HG02571 (cell line): Measurements from ENCODE around the gene C17orf50.

ENCODE experiments used
- ATAC-seq: cut with Tn5 transposase; IDR thresholded peaks from one replicate; pipeline ENCODE4 v1.9.1; 2021; ENCODE audit warnings: mild to moderate bottlenecking, moderate library complexity; ENCODE audit not compliant: unreplicated experiment

The C17orf50 gene

DNA sequence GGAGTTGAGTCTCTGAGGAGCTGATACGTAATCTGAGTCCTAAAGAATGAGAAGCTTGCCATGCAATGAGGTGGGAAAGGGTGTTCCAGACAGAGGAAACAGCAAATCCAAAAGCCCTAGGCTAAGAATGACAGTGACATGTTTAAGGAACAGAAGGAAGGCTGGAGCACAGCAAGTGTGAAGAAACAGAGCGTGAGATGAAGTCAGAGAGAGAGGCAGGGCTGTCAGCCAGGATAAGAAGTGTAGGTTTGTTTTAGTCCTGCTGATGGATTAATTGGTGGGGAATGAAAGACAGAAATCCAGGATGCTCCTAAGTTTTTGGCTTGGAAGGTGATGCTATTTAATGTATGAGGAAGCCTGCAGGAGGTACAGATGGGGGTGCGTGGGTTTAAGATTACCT lies 20.3 kb downstream of the C17orf50 start:
- ATAC-seq, result no peak

DNA sequence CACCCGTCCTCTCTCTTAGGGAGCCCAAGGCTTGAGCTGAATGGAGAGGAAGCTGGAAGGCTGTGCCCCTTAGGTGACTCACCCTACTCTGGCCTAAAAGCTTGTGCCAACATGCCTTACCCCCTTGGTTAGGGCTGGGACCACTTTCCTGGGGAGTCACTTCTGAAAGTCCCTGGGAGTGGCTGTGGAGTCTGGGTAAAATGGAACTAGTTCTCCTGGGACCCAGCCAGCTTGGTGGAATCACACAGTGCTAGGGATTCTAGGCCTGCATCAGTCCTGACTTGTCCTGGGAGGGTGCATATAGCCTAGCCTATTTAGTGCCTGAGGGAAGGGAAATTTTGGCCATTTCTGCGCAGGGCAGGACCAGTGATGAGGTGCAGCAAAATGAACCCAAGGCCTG lies 24.2 kb downstream of the C17orf50 start:
- no peak for ATAC-seq

- ATAC-seq, result no peak
These were observed 26.3 kb downstream of the C17orf50 start for GRCh38 chr17:35786941-35787432.

GRCh38 chr17:35788477-35789368 lies 28.0 kb downstream of the C17orf50 start:
- no peak for ATAC-seq

GRCh38 chr17:35790841-35791240 lies 30.2 kb downstream of the C17orf50 start:
- no peak for ATAC-seq

DNA sequence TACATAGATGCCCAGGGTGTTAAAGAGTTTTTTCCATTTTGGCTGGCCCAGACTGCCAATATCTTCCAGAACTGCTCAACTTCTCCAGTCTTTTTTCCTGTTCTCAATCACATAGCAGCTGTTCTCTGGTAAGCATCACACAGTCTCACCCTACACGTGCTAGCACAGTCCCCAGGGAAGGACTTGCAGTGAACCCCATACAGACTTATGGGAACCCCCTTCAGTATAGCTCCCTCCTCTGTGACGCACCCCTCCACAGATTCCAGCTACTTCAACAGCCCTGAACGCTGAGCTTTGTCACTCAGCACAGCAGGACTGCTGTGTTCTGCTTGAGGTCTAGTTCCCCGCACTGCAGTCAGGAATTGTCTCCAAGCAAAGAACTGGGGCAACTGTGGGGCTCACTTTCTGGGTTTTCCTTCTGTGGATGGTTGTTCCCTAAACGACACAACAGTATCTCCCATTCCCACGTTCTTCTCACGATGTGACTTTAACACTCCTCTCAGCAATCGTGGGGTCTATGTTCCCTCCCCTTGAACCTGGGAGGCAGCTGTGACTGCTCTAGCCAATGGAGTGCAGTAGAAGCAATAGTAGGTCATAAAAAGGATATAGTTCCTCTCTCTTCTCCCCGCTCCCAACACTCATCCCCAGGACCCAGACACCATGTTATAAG lies 31.1 kb downstream of the C17orf50 start:
- ATAC-seq, result no peak

DNA sequence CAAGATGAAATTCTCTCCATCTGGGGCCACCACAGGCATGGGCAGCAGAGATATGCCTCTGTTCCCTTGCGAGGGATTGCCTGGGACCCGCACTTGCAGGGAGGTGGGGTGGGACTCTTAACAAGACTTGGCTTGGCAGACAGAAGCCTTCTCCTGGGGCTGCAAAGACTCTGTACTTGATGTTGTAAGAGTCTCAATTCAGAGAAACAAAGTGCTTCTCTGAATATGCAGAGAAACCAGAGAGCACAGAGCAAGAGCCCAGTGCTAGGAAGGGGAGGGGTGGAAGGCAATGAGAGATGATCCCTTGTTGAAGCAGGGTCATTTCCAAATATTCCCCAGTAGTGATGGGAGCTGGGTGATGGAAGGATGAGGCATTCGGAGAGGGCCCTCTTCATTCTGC lies 32.6 kb downstream of the C17orf50 start:
- no peak for ATAC-seq

- no peak for ATAC-seq
These were observed 34.6 kb downstream of the C17orf50 start, which contains the start of gene MMP28 for GRCh38 chr17:35795007-35795870. MMP28 (minus strand) TSS chr17:35795641; CDS start chr17:35795377, 264 bp downstream.

- ATAC-seq, result no peak
These were observed 35.2 kb downstream of the C17orf50 start for GRCh38 chr17:35795871-35796265.

GRCh38 chr17:35796942-35797341 lies 36.3 kb downstream of the C17orf50 start:
- no peak for ATAC-seq

- no peak for ATAC-seq
These were observed 36.7 kb downstream of the C17orf50 start for GRCh38 chr17:35797370-35797769.

DNA sequence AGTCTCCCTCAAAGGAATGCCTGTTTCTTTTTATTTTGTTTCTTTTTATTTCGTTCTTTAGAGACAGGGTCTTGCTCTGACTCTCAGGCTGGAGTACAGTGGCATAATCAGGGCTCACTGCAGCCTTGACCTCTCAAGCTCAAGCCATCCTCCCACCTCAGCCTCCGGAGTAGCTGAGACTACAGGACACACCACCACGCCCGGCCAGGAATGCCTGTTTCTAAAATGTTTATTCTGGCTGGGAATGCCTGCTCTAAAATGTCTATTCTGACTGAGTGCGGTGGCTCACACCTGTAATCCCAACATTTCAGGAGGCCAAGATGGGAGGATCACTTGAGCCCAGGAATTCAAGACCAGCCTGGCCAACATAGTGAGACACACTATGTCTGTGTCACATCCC lies 37.2 kb downstream of the C17orf50 start:
- ATAC-seq, result no peak

GRCh38 chr17:35799942-35800341 lies 39.3 kb downstream of the C17orf50 start:
- no peak for ATAC-seq

DNA sequence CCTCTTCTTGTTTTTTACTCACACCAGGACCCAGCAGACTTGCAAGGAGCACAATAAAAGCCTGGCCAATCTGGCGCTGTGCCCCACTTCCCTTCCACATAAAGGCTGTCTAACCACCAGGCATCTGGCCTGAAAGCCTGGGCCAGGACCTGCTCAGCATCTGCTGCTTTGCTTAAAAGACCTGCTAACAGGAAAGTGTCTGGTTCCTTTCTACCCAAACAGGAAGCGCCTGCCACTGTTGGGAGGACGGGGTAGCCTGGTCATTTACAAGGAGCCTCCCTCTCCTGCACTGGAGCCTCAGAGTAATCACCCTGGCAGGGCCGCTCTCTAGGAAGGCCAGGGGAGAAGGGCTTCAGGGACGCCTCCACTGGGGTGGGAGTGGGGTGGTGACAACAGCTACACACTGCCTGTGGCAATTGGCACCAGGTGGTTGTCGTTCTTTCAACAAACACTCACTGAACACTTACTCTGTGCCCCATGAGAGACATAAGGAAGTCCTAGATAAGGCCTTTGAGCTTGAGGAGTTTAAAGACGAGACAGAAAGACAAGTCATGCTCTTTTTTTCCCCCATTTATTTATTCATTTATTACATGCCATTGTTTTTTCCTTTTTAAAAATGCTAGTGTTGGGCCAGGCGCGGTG lies 41.0 kb downstream of the C17orf50 start:
- ATAC-seq, result no peak

- no peak for ATAC-seq
These were observed 44.0 kb downstream of the C17orf50 start for GRCh38 chr17:35804658-35805192.

DNA sequence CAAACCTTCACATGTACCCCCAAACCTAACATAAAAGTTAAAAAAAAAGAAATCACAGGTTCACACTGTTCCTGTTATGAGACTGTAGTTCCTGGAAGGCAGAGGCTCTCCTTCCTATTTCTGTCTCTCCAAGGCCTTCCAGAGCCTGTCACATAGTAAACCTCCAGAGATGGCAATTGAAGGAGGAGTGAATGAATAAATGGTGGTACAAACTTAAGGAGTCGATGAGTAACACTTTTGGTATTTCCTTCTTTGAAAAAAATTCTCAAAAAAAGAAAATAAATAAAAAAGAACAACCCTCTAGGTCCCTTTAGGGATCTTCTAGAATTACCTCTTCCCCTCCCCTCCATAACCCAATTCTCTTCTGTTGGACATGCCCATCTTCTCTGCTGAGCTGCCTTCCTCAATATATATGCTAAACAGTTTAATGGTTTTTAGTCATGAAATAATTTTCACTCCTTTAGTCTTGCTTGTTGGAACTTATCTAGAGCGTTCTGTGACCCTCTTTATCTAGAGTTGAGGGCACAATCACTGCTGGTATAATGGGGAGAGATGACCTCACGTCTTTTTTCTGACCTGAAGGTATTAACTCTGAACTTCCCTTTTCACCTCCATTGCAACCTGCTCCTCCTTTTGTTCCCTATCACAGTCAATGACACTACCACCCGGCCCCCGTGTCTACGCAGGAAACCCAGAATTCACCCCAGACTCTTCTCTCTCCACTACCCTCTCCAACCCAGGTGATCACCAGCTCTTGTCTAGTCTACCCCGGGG lies 46.9 kb downstream of the C17orf50 start:
- ATAC-seq, result no peak

DNA sequence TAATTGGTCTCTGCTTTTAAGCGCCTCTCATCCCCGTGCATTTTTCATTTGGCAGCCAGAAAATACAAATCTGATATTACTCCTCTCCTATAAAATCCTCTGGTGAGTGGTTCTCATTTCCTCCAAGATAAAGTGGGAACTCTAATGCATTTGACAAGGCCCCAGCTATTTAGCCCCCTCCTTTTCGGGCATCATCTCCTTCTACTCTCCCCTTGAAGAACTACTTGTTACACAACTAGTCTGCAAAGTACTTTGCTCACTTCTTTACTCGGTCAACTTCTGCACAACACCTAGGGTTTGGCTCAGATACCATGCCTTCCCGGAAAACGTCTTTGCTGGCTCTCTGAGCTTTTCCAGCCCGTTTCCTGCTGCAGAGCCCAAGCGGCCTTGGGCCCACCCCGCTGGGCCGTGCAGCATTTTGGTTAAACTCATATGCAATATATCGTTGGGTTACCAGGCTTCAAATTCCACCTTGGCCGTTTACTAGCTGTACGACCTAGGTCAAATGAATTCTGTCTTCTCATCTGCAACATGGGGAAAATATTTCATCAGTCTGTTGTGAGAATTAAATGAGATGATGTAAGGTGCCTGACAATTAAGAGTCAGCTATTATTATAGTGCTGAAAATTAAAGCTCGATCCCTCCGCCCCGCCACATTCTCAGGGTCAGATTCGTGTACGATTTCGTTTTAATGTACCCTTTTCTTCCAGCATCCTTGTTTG lies 47.7 kb downstream of the C17orf50 start:
- ATAC-seq, result no peak

DNA sequence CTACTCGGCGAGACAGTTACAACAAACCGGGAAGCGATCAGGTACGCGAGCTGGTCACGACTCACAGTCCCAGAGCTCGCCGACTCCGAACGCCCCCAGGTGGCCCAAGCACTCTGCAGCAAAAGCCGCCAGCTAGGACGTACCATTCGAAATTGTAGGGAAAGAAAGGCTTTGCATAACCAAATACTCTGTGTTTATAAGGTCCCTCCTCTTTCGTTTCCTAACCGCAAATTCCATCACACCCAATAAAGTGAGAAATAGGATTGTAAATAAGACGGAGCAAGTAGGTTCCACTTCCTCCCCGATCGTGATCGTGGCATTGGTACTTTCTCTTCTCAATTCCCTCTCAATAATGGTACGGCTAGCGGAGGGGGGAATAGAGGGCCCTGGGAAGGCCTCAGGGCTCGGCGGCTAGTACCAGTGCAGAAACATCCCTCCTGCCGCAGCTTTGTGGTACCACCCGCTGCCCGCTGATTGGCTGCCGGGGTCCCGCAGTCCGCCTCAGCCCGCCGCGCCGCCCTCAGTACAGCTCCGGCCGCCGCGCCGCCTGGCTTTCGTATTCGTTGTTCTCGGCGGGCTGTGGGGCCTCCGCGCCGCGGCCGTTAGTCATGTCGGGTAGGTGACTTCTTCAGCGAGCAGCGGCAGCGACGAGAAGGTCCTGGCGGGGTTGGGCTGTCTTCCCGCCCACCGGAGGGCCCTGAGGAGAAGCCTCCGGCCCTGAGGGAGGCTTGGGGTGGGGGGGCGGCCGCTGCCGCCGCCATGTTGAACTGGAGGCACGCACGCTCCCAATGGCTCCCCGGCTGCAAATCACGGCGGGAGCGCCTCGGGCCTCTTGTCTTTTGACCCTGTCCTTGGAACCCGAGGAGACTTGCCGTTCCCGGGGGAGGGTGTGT lies 48.5 kb downstream of the C17orf50 start, which contains the start of gene TAF15:
TAF15 (plus strand) TSS at position 523 of the 893 bp plus-strand sequence; CDS start at position 609, 86 bp downstream.
- peak; percentile 91 for ATAC-seq
